Superior temporal gyrus (tissue), 1 donor: ENCODE data around the gene DPP7.
"Not testable (repeated sequence)": the region's sequence is repeated elsewhere in the genome, so short reads cannot be mapped to it uniquely, and the experiment has no call there.

Source experiments
- DNase-seq: peaks from one replicate; pipeline ENCODE4 v3.0.0-alpha.2; 2016; ENCODE audit errors: extremely low spot score

DPP7 gene

DNA sequence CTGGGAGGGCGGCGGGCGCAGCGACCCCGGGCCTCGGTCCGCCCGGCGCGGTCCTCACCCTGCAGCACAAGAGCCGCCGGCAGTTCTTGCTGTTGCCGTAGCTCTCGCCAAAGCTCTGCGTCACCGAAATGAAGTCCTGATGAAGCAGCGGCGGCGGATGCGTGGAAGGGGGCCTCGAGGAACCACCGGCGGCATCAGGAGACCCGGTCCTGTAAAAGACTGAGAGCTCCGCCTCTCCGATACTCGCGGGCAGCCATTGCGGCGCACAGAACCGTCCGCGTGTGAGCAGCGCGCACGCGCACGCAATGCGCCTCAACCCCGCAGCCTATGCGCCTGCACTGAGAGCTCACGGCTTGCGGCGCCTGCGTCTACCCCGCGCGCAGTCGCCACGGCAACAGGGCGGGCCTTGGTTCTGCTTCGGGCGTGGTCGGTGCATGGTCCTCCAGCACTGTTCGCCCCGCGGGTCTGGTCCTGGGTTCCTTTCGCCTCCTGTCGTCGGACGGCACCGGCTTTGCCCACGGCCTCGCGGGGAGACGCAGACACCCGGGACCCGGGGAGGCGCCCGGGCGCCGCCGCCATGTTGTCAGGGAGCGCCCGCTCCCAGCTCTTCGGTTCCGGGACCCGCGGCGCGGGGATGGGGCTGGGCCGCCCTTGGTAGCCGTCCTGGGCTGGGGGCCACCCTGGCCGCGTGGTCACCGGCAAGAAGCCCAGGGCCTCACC lies 15.1 kb upstream of the DPP7 start:
- DNase-seq = peak; percentile 87

DNA sequence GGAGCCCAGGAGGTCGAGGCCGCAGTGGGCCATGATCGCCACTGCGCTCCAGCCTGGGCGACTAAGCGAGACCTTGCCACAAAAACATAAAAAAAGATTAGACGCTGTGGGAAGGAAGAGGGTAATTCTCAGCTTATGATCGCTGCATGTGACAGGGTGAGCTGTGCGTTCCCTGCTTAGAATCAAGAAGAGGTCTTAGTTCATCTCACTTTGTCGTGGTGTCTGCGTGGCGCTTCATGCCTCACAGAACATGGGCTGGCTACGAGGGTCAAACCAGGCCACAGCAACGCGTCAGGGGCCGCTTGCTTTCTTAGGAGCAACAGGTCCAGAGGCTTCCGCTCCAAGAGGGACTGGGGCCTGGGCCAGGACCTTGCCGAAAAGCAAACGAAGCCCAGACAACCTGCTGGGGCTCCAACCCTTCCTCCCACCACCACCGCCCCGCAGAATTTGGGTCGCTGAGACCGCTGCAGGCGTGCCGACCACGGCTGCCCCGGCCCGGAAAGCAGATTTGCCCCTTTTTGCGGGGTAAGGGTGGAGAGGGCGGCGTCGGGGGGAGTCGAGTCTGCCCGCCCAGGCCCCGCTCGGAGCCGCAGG lies 14.4 kb upstream of the DPP7 start:
- DNase-seq = no peak

DNA sequence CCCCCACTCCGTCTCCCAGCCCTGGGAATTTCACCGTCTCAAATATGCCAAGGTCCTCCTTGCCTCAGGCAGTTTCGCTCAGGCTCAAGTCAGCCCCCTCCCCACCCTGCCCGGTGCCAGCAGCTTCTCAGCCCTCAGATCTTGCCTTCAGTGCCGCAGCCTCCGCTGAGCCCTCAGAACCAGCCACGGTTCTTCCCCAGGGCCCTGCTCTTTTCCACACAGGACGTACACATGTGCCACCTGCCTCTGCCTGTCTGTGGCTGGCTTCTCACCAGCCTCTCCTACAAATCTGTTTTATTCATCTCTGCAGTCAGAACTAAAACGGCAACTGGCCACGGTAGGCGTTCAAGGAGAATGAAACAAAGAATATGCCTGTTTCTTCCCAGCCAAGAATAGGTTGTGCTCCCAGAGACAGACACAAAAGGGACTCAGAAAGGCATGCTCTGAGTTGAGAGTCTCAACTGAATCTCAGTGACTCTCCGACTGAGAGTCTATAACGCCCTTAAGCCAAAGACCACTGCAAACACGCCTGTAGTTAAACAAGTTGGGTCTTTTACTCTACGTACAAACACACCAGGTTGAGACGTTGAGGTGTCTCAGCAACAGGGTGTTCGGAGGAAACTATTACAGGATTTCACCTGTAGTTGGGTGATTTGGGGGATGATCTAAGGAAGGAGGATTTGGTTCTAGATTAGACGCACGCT lies 13.8 kb upstream of the DPP7 start:
- no peak for DNase-seq

DNA sequence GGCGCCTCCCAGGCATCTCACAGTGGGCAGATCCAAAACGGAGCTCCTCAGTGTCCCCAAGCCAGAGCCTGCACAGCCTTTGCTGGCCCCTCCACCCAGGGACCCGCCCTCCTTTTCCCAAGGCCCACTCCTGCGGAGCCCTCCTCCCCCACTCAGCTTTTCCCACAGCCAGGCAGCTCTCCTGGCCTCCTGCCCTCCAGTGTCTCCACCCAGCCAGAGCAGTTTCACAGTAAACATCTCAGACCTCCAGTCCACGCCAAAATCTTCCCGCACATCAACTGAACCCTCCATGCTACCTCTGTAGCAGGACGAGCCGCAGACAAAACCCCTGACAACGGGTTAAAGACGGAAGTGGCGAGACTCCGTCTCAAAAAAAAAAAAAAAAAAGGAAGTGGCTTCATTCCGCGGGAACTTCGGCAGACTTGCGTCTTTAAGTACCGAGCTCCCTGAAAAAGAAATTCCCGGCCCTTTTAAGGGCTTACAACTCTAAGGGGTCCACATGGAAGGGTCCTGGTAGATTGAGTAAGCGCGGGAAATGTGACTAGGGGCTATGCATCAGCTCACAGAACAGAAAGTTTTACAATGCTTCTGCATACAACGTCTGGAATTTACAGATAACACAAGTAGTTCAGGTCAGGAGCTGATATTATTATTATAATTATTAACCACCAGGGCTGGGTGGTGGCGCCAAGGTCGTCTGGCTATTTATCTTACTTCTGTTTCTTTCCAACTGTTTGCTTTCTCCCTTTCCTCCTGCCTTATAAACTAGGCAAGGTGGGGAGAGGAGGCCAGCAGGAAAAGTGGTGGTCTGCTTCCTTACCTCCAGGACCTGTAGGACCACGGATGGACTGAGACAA lies 13.0 kb upstream of the DPP7 start:
- DNase-seq = no peak

DNA sequence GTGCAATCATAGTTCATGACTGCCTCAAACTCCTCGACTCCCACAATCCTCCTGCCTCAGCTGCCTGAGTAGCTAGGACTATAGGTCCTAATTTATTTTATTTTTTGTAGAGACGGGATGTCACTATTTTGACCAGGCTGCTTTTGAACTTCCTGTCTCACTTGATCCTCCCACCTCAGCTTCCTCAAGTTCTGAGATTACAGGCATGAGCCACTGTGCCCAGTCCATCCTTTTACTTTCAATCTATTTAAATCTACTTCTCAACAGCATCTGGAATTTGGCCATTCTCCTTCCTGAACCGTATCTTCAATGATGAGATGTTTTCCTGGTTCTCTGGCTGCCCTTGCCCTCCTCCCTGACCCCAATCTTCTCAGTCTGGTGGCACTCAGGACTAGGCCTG lies 12.3 kb upstream of the DPP7 start:
- DNase-seq = no peak

DNA sequence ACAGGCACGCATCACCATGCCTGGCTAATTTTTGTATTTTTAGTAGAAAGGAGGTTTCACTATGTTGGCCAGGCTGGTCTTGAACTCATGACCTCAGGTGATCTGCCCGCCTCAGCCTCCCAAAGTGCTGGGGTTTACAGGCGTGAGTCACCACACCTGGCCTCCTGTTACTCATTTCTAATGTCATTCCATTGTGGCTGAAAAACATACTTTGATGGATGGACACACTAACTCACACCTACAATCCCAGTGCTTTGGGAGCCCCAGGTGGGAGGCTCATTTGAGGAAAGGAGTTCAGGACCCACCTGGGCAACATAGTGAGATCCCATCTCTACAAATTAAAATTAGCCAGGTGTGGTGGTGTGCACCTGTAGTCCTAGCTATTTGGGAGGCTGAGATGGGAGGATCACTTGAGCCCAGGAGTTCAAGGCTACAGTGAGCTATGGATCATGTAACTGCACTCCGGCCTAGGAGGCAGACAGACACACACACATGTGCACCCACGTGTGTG lies 9.5 kb upstream of the DPP7 start:
- not testable (repeated sequence) for DNase-seq

DNA sequence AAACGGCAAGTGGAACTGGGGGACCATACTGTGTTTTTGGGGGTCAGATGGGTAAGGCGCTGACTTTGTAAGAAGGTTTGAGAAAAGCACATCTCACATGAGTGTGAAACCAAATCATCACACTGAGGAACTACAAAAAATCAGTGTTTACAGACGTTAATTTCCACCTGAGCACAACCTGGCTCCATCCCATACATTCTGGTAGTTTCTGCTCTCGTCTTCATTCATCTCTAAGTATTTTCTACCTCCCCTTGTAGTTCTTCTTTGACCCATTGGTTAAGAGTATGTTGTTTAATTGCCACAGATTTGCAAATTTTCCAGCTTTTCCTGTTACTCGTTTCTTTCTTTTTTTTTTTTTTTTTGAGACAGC lies 8.9 kb upstream of the DPP7 start:
- no peak for DNase-seq

DNA sequence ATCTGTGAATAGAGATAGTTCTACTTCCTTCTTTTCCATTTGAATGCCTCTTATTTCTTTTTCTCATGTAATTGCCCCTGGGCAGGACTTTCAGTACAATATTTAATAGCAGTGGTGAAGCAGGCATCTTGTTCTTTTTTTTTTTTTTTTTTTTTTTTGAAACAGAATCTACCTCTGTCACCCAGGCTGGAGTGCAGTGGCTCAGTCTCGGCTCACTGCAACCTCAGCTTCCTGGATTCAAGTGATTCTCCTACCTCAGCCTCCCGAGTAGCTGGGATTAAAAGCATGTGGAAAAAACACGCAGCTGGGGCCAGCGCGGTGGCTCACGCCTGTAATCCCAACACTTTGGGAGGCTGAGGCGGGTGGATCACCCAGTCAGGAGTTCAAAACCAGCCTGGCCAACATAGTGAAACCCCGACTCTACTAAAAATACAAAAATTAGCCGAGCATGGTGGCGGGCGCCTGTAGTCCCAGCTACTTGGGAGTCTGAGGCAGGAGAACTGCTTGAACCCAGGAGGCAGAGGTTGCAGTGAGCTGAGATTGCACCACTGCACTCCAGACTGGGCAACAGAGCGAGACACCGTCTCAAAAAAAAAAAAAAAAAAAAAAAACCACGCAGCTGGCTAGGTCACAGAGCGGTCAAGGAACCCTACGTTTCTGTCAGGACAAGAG lies 8.4 kb upstream of the DPP7 start:
- DNase-seq = not testable (repeated sequence)

DNA sequence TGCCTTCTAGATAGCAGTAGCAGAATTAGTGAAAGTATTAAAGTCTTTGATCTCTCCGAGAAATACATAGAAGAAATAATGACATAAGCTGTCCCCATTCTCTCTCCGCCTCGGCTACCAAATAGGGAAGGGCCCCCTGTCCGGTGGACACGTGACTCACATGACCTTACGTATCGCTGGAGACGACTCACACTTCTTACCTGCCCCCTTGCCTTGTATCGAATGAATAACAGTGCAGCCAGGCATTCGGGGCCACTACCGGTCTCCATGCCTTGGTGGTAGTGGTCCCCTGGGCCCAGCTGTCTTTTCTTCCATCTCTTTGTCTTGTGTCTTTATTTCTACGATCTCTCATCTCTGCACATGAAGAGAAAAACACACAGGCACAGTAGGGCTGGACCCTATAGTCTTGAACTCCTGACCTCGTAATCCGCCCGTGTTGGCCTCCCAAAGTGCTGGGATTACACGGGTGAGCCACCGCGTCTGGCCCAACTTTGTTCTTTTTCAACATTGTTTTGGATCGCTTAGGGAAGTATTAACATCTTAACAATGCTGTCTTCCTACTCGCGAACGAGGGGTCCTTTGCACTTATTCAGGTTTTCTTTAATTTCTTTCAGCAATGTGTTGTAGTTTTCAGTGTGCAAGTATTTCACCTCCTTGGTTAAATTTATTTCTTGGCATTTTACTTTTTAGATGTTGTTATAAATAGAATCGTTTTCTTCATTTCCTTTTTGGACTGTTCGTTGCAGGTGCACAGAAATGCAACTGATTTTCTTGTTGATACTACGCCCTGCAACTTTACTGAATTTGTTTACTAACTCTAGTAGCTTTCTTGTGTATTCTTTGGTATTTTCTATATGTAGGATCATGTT lies 7.6 kb upstream of the DPP7 start:
- not testable (repeated sequence) for DNase-seq

DNA sequence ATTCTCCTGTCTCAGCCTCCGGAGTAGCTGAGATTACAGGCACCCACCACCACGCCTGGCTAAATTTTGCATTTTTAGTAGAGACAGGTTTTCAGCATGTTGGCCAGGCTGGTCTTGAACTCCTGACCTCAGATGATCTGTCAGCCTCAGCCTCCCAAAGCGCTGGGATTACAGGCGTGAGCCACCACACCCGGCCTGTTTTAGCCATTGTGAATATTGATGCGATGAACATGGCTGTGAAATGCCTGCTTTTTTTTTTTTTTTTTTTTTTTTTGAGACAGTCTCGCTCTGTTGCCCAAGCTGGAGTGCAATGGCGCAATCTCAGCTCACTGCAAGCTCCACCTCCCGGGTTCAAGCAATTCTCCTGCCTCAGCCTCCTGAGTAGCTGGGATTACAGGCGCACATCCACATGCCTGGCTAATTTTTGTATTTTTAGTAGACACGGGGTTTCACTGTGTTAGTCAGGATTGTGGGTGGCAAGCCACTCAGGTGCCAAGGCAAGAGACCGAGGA lies 3.6 kb upstream of the DPP7 start:
- DNase-seq = not testable (repeated sequence)

DNA sequence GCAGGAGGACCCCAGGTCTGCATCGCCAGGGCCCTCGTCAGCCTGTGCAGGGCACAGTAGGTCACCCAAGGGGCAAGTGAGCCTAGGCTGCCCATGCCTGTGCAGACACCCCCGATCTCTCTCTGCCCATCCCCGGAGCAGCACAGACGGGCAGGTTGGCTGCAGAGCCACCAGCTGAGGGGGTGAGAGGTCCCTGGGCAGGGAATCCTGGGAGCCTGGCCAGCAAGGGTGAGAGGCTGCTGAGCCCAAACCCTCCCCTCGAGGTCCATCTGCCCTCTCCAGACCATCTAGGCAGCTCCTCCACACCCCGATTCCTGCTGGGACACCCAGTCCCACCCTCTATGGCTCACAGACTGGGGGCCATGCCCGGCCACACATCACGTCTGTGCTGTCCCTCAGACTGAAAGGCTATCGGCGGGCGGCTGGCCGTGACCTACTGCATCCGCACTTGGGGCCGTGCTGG lies 2.8 kb upstream of the DPP7 start:
- no peak for DNase-seq

DNA sequence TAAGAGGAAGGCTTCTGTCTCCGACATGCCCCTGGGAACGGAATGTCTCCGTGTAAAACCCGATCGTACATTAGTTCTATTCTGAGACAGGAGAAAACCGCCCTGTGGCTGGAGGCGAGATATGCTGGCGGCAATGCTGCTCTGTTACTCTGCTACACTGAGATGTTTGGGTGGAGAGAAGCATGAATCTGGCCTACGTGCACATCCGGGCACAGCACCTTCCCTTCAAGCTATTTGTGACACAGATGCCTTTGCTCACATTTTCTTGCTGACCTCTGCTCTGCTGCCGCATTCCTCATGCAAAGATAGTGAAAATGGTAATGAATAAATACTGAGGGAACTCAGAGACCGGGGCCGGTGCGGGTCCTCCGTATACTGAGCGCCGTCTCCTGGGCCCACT lies 2.2 kb upstream of the DPP7 start:
- peak; percentile 42 for DNase-seq

DNA sequence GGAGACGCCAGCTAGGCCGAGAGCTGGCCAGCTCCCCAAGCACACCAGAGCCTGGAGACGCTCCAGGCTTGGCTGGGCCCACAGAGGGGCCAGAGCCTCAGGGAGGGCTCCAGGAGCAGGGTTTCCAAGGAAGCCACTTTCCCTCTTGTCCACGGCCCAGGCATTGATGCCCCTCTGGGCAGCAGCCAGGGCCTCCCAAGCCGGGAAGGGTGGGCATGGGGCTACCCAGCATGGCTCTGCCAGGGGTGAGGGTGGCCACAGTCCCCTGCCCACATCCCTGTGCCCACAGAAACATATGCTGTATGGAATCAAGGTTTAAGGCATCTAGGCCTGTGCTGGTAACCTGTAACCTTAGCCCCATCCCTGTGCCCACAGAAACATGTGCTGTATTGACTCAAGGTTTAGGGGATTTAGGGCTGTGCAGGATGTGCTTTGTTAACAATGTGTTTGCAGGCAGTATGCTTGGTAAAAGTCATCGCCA lies 1.5 kb upstream of the DPP7 start:
- no peak for DNase-seq

DNA sequence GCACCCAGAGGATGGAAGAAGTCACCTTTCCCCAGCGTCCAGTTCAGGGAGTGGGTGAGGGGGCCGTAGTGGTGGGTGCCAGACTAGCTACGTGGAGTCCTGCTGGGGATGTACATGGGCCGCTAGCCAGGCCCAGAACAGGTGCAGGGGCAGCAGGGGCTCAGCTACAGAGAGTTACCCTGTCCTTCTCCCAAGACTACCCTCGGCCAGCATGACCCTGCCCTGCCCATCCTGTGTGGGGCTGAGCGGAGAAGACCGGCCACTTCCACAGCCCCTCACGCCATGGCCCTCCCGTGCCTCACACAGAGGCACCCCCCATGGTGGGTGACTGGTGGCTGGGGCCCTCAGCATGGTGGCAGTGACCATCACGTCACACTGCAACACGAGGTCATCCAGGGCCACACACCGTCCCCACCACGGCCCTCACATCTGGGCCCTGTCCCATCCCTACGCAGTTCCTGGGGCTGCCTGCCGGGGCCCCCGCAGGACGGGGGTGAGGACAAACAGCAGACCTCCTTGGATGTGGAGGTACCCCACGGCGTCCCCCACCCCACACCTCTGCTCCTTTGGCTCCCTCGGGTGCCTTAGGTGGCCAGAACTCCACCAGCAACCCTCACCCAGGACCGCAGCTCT lies 977 bp upstream of the DPP7 start:
- DNase-seq = no peak

DNA sequence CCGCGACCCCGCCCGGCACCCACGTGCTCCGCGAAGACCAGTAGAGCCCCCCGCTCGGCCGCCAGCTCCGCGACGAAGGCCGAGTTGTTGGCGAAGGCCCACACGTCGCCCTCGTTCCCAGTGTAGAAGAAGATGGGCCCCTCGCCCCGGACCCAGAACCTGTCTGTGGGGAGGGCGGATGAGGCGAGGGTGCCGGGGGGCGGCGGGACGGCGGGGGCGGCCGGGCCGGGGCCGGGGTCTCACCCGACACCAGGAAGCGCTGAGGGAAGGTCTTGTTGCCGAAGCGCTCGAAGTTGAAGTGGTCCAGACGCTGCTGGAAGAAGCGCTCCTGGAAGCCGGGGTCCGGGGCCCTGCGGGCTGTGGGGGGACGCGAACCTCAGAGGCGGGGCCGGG lies 317 bp downstream of the DPP7 start:
- no peak for DNase-seq

DNA sequence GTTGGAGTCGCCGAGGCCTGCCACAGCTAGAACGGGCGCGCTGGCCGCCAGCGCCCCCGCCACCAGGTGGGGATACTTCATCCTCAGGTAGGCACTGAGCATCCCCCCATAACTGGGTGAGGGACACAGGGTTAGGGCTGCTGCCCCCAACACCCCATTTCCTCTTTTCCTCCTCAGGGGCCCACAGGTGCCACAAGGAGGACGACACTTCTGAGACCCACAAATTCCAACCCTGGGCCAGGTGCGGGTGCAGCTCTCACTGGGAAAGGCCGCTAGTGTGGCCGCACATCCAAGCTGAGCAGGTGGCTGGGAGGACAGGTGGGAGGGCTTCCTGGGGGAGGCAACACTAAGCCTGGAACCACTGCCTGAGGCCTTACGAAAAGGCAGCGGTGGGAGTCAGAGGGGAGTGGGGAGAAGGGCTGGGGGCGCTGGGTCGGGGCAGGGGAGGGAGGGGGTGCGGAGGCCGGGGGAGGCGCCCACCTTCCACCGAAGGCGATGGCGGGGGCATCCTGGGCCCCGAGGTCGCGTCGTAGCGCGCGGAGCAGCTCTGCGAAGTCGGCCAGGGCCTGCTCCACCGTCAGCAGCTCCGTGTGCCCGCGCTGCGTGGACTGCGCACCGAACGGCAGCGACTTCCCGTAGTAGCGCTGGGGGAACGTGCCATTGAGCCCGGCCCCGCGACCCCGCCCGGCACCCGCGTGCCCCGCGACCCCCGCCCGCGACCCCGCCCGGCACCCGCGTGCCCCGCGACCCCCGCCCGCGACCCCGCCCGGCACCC lies 961 bp downstream of the DPP7 start:
- no peak for DNase-seq

DNA sequence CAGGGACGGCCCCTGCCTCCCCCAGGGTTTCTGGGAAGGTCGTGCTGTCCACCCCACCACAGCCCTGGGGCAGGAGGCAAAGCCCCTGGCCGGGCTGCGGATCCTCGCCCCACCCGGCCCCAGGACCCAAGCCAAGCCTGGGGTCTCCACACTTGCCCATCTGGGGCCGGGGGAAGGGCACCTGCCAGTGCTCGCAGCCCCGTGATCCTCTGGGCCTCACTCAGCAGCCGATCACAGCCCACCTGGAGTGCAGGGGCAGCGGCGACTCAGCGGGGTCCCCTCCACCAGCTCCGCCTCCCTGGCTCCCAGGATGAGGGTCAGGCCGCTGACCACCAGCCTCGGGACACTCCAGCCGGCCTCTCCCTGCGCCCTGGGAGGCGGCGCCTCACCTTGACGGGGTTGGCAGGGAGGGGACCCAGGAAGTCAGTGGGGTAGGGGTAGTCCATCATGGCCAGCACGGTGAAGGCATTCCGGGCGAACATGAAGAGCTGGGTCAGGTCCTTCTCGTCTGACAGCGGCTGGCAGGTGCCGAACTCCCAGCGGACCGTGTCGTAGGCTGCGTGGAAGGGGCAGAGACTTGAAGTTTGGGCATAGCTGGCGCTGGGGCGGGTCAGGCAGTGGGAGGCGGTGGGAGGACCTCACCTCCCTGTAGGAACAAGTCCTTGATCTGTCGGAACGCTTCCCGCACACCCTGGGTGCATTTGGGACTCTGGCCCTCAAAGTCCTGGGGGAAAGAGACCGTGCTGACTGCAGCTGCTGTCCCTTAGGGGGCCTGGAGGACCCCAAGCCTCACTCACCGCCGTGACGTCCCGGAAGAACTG lies 1.8 kb downstream of the DPP7 start:
- no peak for DNase-seq
